GM18870 (cell line): Measurements from ENCODE around the gene NUP160.
"Not testable (repeated sequence)": the region's sequence is repeated elsewhere in the genome, so short reads cannot be mapped to it uniquely, and the experiment has no call there.

ENCODE experiments used
- ATAC-seq: cut with Tn5 transposase; IDR thresholded peaks from one replicate; pipeline ENCODE4 v1.9.1; 2021; ENCODE audit warnings: moderate library complexity; ENCODE audit not compliant: unreplicated experiment

The NUP160 gene

GRCh38 chr11:47847892-47848699 lies at the start of gene NUP160:
NUP160 (minus strand) TSS chr11:47848350; CDS start chr11:47848318, 32 bp downstream.
- ATAC-seq, result peak; percentile 55

- no peak for ATAC-seq
Measured at GRCh38 chr11:47896199-47896598, 48.0 kb upstream of the NUP160 start.

- no peak for ATAC-seq
Measured at GRCh38 chr11:47895035-47895434, 46.9 kb upstream of the NUP160 start.

GRCh38 chr11:47892546-47893276 lies 44.6 kb upstream of the NUP160 start:
- ATAC-seq, result not testable (repeated sequence)

- no peak for ATAC-seq
Measured at GRCh38 chr11:47891886-47892285, 43.7 kb upstream of the NUP160 start.

- no peak for ATAC-seq
Measured at GRCh38 chr11:47889714-47890441, 41.7 kb upstream of the NUP160 start.

- no peak for ATAC-seq
Measured at GRCh38 chr11:47887910-47888569, 39.9 kb upstream of the NUP160 start.

GRCh38 chr11:47886096-47886495 lies 37.9 kb upstream of the NUP160 start:
- no peak for ATAC-seq

GRCh38 chr11:47882437-47882836 lies 34.3 kb upstream of the NUP160 start:
- not testable (repeated sequence) for ATAC-seq

GRCh38 chr11:47881145-47881544 lies 33.0 kb upstream of the NUP160 start:
- ATAC-seq, result no peak

GRCh38 chr11:47879259-47880158 lies 31.4 kb upstream of the NUP160 start:
- peak; percentile 50 for ATAC-seq

GRCh38 chr11:47875858-47876257 lies 27.7 kb upstream of the NUP160 start:
- not testable (repeated sequence) for ATAC-seq

- ATAC-seq, result no peak
Measured at GRCh38 chr11:47870404-47870803, 22.3 kb upstream of the NUP160 start.

GRCh38 chr11:47869544-47870393 lies 21.6 kb upstream of the NUP160 start:
- no peak for ATAC-seq

- no peak for ATAC-seq
Measured at GRCh38 chr11:47867823-47868222, 19.7 kb upstream of the NUP160 start.

GRCh38 chr11:47866892-47867291 lies 18.7 kb upstream of the NUP160 start:
- ATAC-seq, result not testable (repeated sequence)

- ATAC-seq, result no peak
Measured at GRCh38 chr11:47864901-47865300, 16.8 kb upstream of the NUP160 start.

GRCh38 chr11:47863898-47864430 lies 15.8 kb upstream of the NUP160 start:
- no peak for ATAC-seq
